K562 (cell line): ENCODE data around the gene RNF167. TPM values are rescaled to one million over a fixed set of nuclear protein-coding genes. Genes with fewer than 3 reads are reported as not detected.

Experiments
- AFF1 ChIP-seq, 2 experiments: fragments of 450-650 bp; IDR thresholded peaks; 2 replicates each; pipeline ENCODE4 v1.6.1; 2018; ENCODE audit warnings: mild to moderate bottlenecking in 2 of 2, low read depth in 1 of 2; ENCODE audit not compliant: partially characterized antibody in 2 of 2
- DACH1 ChIP-seq: fragments of 450-650 bp; IDR thresholded peaks from 2 replicates; pipeline ENCODE4 v1.6.1; 2018; ENCODE audit not compliant: partially characterized antibody
- EP400 ChIP-seq: fragments of 450-650 bp; IDR thresholded peaks from 2 replicates; pipeline ENCODE4 v1.6.1; 2017; ENCODE audit warnings: antibody characterized with exemption, mild to moderate bottlenecking, moderate library complexity
- GABPB1 ChIP-seq: sonication (generic); formaldehyde crosslinking; IDR thresholded peaks from 2 replicates; pipeline ENCODE4 v1.8.0; 2022; ENCODE audit warnings: mild to moderate bottlenecking, missing genetic modification reagents
- IFI16 ChIP-seq: fragments of 250-450 bp; sonication (Bioruptor Pico); IDR thresholded peaks from 2 replicates; pipeline ENCODE4 v2.1.2; 2022; ENCODE audit warnings: mild to moderate bottlenecking, inconsistent platforms
- PHF8 ChIP-seq: fragments of 200-600 bp; sonication (generic); IDR thresholded peaks from 2 replicates; pipeline ENCODE4 v1.6.1; 2012; ENCODE audit warnings: mixed run types, mild to moderate bottlenecking, inconsistent platforms, low read length, moderate library complexity, borderline replicate concordance
- POLR2H ChIP-seq: IDR thresholded peaks from 2 replicates; pipeline ENCODE4 v1.6.1; 2016; ENCODE audit warnings: missing genetic modification characterization, low read depth, mild to moderate bottlenecking, control low read depth, missing compliant biosample characterization, moderate library complexity
- RB1 ChIP-seq: fragments of 450-650 bp; IDR thresholded peaks from 2 replicates; pipeline ENCODE4 v1.6.1; 2017; ENCODE audit warnings: low read depth, mild to moderate bottlenecking
- RBFOX2 ChIP-seq: fragments of 200-400 bp; formaldehyde crosslinking; IDR thresholded peaks from 2 replicates; pipeline ENCODE4 v1.6.1; 2017; ENCODE audit warnings: low read depth, mild to moderate bottlenecking, low read length, moderate library complexity
- RCOR1 ChIP-seq, 2 experiments: IDR thresholded peaks; 2 replicates each; pipeline ENCODE4 v1.6.1; 2012; ENCODE audit warnings: low read depth in 2 of 2, low read length in 2 of 2, borderline replicate concordance in 1 of 2, improper control_type of control experiment in 1 of 2
- SUPT5H ChIP-seq: fragments of 450-650 bp; IDR thresholded peaks from 2 replicates; pipeline ENCODE4 v1.6.1; 2016
- ZNF224 ChIP-seq: sonication (generic); formaldehyde crosslinking; IDR thresholded peaks from 2 replicates; pipeline ENCODE4 v1.8.0; 2022; ENCODE audit warnings: mild to moderate bottlenecking, missing genetic modification reagents
- ZNF75A ChIP-seq: fragments of 450-650 bp; formaldehyde crosslinking; IDR thresholded peaks from 2 replicates; pipeline ENCODE4 v1.4.0; 2020; ENCODE audit warnings: mild to moderate bottlenecking
- polyA plus RNA-seq, 8 experiments: library from polyadenylated mRNA; depleted of rRNA in 4 of 8; stranded (reverse) in 5 of 8; unstranded in 3 of 8; fragments of >200 nt; fragmentation: Nextera tagmentation in 2 of 8; fragmentation: Illumina TruSeq in 1 of 8; extraction: Ambion mirVana in 2 of 8; extraction: Trizol in 1 of 8; gene quantifications; 2 replicates each; pipeline versions ENCODE4 v1.2.1 to v1.2.3, GENCODE V29; 2011 to 2014; ENCODE audit warnings: inconsistent platforms in 1 of 8, missing spikeins in 1 of 8
- total RNA-seq, 7 experiments: library from RNA; depleted of rRNA in 6 of 7; stranded (reverse); fragments of >200 nt in 6 of 7; fragmentation: Illumina TruSeq in 2 of 7; extraction: Trizol in 2 of 7; gene quantifications; 2 replicates each; pipeline versions ENCODE4 v1.2.1 to v1.2.3, GENCODE V29; 2011 to 2021; ENCODE audit warnings: low replicate concordance in 1 of 7
- TF ChIP-seq, protein P1 (sequence below), 2 experiments: IDR thresholded peaks; 2 replicates each; pipeline ENCODE4 v1.6.1; 2012; ENCODE audit warnings: improper control_type of control experiment in 2 of 2, low read depth in 2 of 2, low read length in 2 of 2, borderline replicate concordance in 1 of 2
- TF ChIP-seq, protein P2 (sequence below): sonication (generic); formaldehyde crosslinking; IDR thresholded peaks from 2 replicates; pipeline ENCODE4 v1.8.0; 2022; ENCODE audit warnings: mild to moderate bottlenecking, missing genetic modification reagents

The RNF167 gene
- total and polyA plus RNA-seq, 9 of the 15 experiments (the other 6 are each of a cell fraction or from before 2014, with no cell fraction given): 16.5 to 143 (median 45.5) TPM

DNA sequence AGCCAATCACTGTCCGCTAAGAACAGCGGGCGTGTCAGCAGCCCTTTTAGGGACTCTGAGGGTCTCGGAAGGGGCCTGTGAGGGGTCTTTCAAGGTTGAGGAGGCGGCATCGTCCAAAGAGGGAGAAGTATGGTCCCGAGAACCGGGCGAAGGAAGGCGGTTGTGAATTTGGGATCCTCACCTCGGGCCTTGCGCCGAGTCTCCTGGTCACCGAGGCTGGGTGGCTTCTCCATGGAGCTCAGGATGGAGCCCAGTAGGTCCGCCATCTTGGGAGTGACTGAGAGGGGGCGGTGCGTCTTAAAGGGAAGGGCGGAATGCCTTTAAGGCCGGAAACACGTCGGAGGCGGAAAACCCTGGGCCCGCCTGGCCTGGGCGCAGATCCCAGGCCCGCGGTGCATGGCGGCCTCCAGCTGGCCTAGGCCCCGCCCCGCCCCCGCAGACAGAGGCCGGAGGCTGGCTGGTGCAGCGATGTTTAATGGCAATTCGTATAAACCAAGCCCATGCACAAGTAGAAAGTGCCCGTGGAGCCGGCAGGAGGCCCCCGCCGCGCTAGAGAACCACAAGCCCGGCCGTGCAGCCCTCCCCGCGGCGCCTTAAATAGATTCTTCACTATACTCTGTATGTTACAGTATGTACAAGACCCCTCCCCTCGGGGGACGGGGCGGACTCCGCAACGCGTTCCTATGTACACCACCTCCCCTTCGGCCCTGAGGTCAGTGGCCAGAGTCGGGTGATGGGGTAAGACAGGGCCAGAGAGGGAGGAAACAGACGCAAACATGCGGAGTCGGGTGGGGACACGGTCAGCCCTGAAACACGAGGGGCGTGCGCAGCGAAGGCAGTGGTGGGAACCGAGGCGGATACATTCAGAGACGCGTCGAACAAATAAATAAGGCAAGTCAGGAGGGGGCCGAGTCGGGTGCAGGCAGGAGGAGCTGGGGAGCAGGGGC lies 27.7 kb downstream of the RNF167 start, which contains the start of gene SPAG7 (continued):
- TF ChIP-seq, protein P1, sequence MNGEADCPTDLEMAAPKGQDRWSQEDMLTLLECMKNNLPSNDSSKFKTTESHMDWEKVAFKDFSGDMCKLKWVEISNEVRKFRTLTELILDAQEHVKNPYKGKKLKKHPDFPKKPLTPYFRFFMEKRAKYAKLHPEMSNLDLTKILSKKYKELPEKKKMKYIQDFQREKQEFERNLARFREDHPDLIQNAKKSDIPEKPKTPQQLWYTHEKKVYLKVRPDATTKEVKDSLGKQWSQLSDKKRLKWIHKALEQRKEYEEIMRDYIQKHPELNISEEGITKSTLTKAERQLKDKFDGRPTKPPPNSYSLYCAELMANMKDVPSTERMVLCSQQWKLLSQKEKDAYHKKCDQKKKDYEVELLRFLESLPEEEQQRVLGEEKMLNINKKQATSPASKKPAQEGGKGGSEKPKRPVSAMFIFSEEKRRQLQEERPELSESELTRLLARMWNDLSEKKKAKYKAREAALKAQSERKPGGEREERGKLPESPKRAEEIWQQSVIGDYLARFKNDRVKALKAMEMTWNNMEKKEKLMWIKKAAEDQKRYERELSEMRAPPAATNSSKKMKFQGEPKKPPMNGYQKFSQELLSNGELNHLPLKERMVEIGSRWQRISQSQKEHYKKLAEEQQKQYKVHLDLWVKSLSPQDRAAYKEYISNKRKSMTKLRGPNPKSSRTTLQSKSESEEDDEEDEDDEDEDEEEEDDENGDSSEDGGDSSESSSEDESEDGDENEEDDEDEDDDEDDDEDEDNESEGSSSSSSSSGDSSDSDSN (IDR thresholded peaks at IDR 0.05; ENCODE audit: borderline replicate concordance in 1 of 2, low read depth in 2 of 2, low read length in 2 of 2): 0 out of 4 replicates have a peak, but pooled peaks of 1 of the 2 experiments have one; percentile 56
- TF ChIP-seq ZNF75A (CRISPR knock-in tag) (no peak), RB1 (0 out of 2 replicates have a peak, but pooled peaks have one; percentile 47), RBFOX2 (peak; percentile 78), PHF8 (peak; percentile 58), RCOR1 (IDR thresholded peaks at IDR 0.05; ENCODE audit: borderline replicate concordance in 1 of 2, low read depth in 2 of 2, low read length in 2 of 2) (no peak; a peak in 1 of 4 replicates), GABPB1 (CRISPR knock-in tag) (peak; percentile 5; the same call in 1 of the 2 replicates), AFF1 (IDR thresholded peaks at IDR 0.05; ENCODE audit: low read depth in 1 of 2, partially characterized antibody in 2 of 2) (peak in 1 of 2 experiments; percentile 51), EP400 (peak; percentile 82), DACH1 (peak; percentile 84), POLR2H (tag) (peak; percentile 75), IFI16 (no peak), ZNF224 (CRISPR knock-in tag) (no peak), SUPT5H (peak; percentile 55)
- TF ChIP-seq, protein P2, sequence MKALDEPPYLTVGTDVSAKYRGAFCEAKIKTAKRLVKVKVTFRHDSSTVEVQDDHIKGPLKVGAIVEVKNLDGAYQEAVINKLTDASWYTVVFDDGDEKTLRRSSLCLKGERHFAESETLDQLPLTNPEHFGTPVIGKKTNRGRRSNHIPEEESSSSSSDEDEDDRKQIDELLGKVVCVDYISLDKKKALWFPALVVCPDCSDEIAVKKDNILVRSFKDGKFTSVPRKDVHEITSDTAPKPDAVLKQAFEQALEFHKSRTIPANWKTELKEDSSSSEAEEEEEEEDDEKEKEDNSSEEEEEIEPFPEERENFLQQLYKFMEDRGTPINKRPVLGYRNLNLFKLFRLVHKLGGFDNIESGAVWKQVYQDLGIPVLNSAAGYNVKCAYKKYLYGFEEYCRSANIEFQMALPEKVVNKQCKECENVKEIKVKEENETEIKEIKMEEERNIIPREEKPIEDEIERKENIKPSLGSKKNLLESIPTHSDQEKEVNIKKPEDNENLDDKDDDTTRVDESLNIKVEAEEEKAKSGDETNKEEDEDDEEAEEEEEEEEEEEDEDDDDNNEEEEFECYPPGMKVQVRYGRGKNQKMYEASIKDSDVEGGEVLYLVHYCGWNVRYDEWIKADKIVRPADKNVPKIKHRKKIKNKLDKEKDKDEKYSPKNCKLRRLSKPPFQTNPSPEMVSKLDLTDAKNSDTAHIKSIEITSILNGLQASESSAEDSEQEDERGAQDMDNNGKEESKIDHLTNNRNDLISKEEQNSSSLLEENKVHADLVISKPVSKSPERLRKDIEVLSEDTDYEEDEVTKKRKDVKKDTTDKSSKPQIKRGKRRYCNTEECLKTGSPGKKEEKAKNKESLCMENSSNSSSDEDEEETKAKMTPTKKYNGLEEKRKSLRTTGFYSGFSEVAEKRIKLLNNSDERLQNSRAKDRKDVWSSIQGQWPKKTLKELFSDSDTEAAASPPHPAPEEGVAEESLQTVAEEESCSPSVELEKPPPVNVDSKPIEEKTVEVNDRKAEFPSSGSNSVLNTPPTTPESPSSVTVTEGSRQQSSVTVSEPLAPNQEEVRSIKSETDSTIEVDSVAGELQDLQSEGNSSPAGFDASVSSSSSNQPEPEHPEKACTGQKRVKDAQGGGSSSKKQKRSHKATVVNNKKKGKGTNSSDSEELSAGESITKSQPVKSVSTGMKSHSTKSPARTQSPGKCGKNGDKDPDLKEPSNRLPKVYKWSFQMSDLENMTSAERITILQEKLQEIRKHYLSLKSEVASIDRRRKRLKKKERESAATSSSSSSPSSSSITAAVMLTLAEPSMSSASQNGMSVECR: peak; percentile 20; the same call in 1 of the 2 replicates
